ENCODE measurements around the gene BRIP1.

GRCh38 chr17:61805399-61805798 lies 57.9 kb downstream of the BRIP1 start:
- TF ChIP-seq CTCF (IDR thresholded peaks at IDR 0.05 in 2 of 3, conservative IDR thresholded peaks at IDR 0.05 in 1 of 3; ENCODE audit: insufficient read depth in 2 of 3, low read depth in 1 of 3, low read length in 3 of 3) = no peak
- no peak for TF ChIP-seq EZH2 (IDR thresholded peaks at IDR 0.05; ENCODE audit: borderline replicate concordance, low read depth, low read length)
- no peak for TF ChIP-seq ZBTB40 (IDR thresholded peaks at IDR 0.05)
- no peak for TF ChIP-seq ZBTB40 (CRISPR knock-in tag; IDR thresholded peaks at IDR 0.05)
- TF ChIP-seq ZNF395 (CRISPR knock-in tag; IDR thresholded peaks at IDR 0.05) = no peak
- TF ChIP-seq HMGN3 (IDR thresholded peaks at IDR 0.05; ENCODE audit: borderline replicate concordance, extremely low read depth, insufficient read length, low read depth, low read length) = no peak
- TF ChIP-seq SMARCA5 (IDR thresholded peaks at IDR 0.05) = no peak
- no peak for TF ChIP-seq MXI1 (IDR thresholded peaks at IDR 0.05; ENCODE audit: low read depth, low read length)
- no peak for TF ChIP-seq HNRNPUL1 (IDR thresholded peaks at IDR 0.05; ENCODE audit: low read length)
- TF ChIP-seq NRF1 (conservative IDR thresholded peaks at IDR 0.05 in 1 of 2, IDR thresholded peaks at IDR 0.05 in 1 of 2) = no peak
- TF ChIP-seq EP300 (IDR thresholded peaks at IDR 0.05; ENCODE audit: low read length) = no peak
- TF ChIP-seq NFE2L1 (tag; IDR thresholded peaks at IDR 0.05; ENCODE audit: borderline replicate concordance, low read depth) = no peak
